Kidney (tissue), 14 donors: ENCODE results near the gene HLA-DOB. TPM values are rescaled to one million over a fixed set of nuclear protein-coding genes. Genes with fewer than 3 reads are reported as not detected.

ENCODE experiments used
- DNase-seq, 5 donors: peaks; one replicate each; pipeline ENCODE4 v3.0.0-alpha.2; 2013 to 2020
- FAIRE-seq: peaks from 2 replicates; lab custom pipeline; 2012; peaks lifted over from hg19 to GRCh38; lab: Jason Lieb, UNC
- H3K27ac ChIP-seq, 2 donors: one replicate each; pipeline ENCODE4 v1.7.0; 2013; ENCODE audit warnings: low read depth in 2 of 2, low read length in 2 of 2, inconsistent platforms in 1 of 2
- H3K27me3 ChIP-seq: one replicate; pipeline ENCODE4 v1.7.1; 2013; ENCODE audit warnings: low read length, inconsistent platforms; ENCODE audit not compliant: control insufficient read depth, insufficient read depth
- H3K36me3 ChIP-seq, 3 donors: one replicate each; pipeline versions ENCODE4 v1.7.0 to v1.7.1; 2013; ENCODE audit warnings: low read length in 3 of 3, control low read depth in 1 of 3, inconsistent platforms in 1 of 3; ENCODE audit not compliant: insufficient read depth in 3 of 3, control insufficient read depth in 2 of 3
- H3K4me1 ChIP-seq, 3 donors: one replicate each; pipeline versions ENCODE4 v1.7.0 to v1.7.1; 2013; ENCODE audit warnings: low read length in 3 of 3, inconsistent platforms in 1 of 3, low read depth in 1 of 3; ENCODE audit not compliant: control insufficient read depth in 2 of 3, insufficient read depth in 2 of 3
- H3K4me3 ChIP-seq, 3 donors: one replicate each; pipeline versions ENCODE4 v1.7.0 to v1.8.1; 2013; ENCODE audit warnings: low read length in 3 of 3, control low read depth in 1 of 3, inconsistent platforms in 1 of 3
- H3K9ac ChIP-seq, 3 donors: one replicate each; pipeline versions ENCODE4 v1.7.0 to v1.7.1; 2013; ENCODE audit warnings: low read length in 3 of 3, control low read depth in 1 of 3, inconsistent platforms in 1 of 3
- H3K9me3 ChIP-seq, 3 donors: one replicate each; pipeline versions ENCODE4 v1.7.0 to v1.7.1; 2013; ENCODE audit warnings: low read length in 3 of 3, control low read depth in 1 of 3, inconsistent platforms in 1 of 3; ENCODE audit not compliant: control insufficient read depth in 2 of 3, insufficient read depth in 1 of 3
- intact Hi-C: fragments of 100-400 bp; cut with DNase I; formaldehyde crosslinking; loops from one replicate; pipeline ENCODE4 v1.11.1; 2022
- polyA plus RNA-seq: library from polyadenylated mRNA; stranded (reverse); fragments of 350-450 nt; fragmentation: Illumina TruSeq; extraction: RNeasy Lipid Tissue Mini Kit (QIAGEN cat#74804); gene quantifications from one replicate; pipeline ENCODE4 v1.2.3, GENCODE V29; 2014; ENCODE audit warnings: low read depth, low replicate concordance; ENCODE audit not compliant: insufficient read depth
- total RNA-seq: library from RNA; stranded (reverse); fragmentation: NEBNext Ultra II Directional; extraction: Animal tissue kit (Norgen Biotek cat#: 25700); gene quantifications from one replicate; pipeline ENCODE4 v1.2.1, GENCODE V29; 2021
- TF ChIP-seq, protein P1 (sequence below): IDR thresholded peaks from 3 replicates; pipeline ENCODE4 v1.5.1; 2012; ENCODE audit warnings: mild to moderate bottlenecking, moderate library complexity, borderline replicate concordance; ENCODE audit not compliant: insufficient read depth; ENCODE audit errors: extremely low read depth
- donor health status: control.
- donor health status: control.
- donor health status: control.
- donor health status: control.
- donor health status: control.
- donor health status: DM: yes; HTN: yes; CAD: no.
- donor health status: Normal renal cell carcinoma (clear cell type).

The HLA-DOB gene
- total and polyA plus RNA-seq, 2 donors from 2014 or later: 1.9 to 6.1 TPM

DNA sequence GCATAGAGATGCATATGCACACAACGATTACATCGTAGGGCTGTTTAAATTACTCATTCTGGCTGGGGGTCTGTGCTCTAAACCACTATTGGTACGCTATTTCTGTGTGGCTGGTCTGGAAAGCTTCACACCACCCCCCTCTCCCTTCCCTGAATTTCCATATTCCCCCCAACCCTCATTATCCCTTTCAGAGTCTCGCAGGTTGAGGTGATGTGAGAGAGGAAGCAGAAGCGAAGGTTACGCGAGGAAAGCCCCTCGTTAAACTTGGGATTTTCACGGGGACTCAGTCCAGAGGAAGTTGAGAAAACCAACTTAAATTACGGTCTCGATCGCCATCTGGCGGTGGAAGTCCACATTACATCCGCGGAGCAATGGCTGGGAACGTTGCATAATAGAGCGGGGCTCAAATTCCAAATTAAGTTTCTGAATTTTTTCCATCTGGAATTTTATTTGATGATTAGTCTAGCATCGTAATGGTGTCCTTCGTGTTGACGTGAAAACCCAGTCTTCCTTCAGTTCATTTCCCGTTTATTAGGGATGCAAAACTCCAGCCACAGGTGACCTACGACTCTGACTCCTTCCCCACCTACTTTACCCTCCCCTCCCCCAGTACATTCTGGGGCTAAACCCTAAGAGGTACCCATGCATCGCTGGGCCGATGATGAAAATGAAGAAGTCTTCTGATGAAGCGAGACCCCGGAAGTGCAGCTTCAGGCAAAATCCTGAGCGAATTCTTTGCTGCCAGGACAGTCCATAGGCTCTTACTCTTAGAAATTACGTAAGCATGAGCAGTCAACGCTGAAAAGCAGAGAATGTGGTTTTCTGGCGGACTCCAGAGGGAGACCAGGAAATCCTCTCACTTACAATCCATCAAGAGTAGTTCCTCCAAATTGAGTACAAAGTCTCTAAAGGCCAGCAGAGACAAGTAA lies 19.7 kb downstream of the HLA-DOB start:
- FAIRE-seq: peak; percentile 17
- intact Hi-C loops: no loop called here
- Histone ChIP-seq H3K27ac (no peak overlapping the region), H3K9ac (peak overlapping the region in 1 of 3 donors; percentile 37), H3K27me3 (peaks cover 4% of the 10 kb centered on the region), H3K9me3 (no peaks in the 10 kb centered on the region), H3K36me3 (no peaks in the 10 kb centered on the region), H3K4me1 (peaks cover 0 to 5% (median 4%) of the 10 kb centered on the region in 3 donors), H3K4me3 (peak overlapping the region in 2 of 3 donors; percentile 35 to 44)
- peak; percentile 77 to 84 (median 79) for DNase-seq
- TF ChIP-seq, protein P1, sequence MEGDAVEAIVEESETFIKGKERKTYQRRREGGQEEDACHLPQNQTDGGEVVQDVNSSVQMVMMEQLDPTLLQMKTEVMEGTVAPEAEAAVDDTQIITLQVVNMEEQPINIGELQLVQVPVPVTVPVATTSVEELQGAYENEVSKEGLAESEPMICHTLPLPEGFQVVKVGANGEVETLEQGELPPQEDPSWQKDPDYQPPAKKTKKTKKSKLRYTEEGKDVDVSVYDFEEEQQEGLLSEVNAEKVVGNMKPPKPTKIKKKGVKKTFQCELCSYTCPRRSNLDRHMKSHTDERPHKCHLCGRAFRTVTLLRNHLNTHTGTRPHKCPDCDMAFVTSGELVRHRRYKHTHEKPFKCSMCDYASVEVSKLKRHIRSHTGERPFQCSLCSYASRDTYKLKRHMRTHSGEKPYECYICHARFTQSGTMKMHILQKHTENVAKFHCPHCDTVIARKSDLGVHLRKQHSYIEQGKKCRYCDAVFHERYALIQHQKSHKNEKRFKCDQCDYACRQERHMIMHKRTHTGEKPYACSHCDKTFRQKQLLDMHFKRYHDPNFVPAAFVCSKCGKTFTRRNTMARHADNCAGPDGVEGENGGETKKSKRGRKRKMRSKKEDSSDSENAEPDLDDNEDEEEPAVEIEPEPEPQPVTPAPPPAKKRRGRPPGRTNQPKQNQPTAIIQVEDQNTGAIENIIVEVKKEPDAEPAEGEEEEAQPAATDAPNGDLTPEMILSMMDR: peak; percentile 96

DNA sequence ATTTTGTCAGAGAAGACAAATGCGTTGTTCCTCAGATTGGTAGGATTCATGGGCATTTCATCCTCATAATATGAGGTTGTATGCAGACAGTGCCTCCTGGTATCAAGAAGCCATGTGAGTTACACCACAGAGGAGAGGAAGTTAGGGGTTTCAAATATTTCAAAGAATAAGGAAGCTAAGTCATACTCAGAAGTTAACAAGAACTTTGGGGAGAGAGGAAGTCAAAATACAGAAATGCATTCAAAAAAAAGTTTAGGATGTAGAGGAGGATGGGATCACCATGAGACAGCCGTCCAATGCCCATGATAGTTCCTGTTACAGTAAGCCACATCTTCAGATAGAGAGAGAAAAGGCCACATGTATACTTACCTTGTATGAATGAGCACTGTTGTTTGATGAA lies 22.3 kb downstream of the HLA-DOB start:
- H3K4me3 ChIP-seq: no peak overlapping the region
- H3K27me3 ChIP-seq: no peaks in the 10 kb centered on the region
- no peaks in the 10 kb centered on the region for H3K36me3 ChIP-seq
- DNase-seq (no peak), FAIRE-seq (no peak)
- H3K9me3 ChIP-seq: no peaks in the 10 kb centered on the region
- TF ChIP-seq, protein P1: no peak
- intact Hi-C loops: no loop called here
- H3K4me1 ChIP-seq: peaks cover 0 to 5% (median 4%) of the 10 kb centered on the region in 3 donors
- no peak overlapping the region for H3K27ac ChIP-seq
- H3K9ac ChIP-seq: no peak overlapping the region

DNA sequence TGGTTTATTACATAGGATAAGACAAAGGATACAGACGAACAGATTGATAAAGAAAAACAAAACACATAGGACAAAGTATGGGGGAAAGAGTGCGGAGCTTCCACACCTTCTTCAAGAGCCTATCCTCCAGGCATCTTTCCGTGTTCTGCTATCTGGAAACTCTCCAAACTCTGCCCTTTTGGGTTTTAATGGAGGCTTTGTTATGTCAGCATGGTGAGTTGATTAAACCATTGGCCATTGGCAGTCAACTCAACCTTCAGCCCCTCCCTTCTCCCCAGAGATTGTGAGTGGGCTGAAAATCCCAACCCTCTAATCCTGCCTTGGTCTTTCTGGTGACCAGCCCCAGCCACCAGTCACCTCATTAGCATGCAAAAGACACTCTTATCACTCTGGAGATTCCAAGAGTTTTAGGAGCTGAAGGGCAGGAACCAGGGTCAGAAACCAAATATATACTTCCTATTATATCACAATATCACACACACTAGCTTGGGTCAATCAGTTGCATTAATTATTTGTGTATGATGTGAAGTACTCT lies 23.8 kb downstream of the HLA-DOB start:
- Histone ChIP-seq H3K27me3 (no peaks in the 10 kb centered on the region), H3K4me1 (peaks cover 0 to 5% (median 4%) of the 10 kb centered on the region in 3 donors), H3K9me3 (no peaks in the 10 kb centered on the region), H3K27ac (no peak overlapping the region), H3K4me3 (no peak overlapping the region), H3K9ac (no peak overlapping the region), H3K36me3 (no peaks in the 10 kb centered on the region)
- DNase-seq (no peak), FAIRE-seq (no peak)
- TF ChIP-seq, protein P1: no peak
- intact Hi-C loops: no loop called here
